HG03520 (cell line): Measurements from ENCODE around the gene C18orf54.
"Not testable (repeated sequence)": the region's sequence is repeated elsewhere in the genome, so short reads cannot be mapped to it uniquely, and the experiment has no call there.

Source experiments
- ATAC-seq: cut with Tn5 transposase; IDR thresholded peaks from one replicate; pipeline ENCODE4 v1.9.1; 2021; ENCODE audit warnings: mild to moderate bottlenecking, moderate library complexity; ENCODE audit not compliant: unreplicated experiment

C18orf54 gene

DNA sequence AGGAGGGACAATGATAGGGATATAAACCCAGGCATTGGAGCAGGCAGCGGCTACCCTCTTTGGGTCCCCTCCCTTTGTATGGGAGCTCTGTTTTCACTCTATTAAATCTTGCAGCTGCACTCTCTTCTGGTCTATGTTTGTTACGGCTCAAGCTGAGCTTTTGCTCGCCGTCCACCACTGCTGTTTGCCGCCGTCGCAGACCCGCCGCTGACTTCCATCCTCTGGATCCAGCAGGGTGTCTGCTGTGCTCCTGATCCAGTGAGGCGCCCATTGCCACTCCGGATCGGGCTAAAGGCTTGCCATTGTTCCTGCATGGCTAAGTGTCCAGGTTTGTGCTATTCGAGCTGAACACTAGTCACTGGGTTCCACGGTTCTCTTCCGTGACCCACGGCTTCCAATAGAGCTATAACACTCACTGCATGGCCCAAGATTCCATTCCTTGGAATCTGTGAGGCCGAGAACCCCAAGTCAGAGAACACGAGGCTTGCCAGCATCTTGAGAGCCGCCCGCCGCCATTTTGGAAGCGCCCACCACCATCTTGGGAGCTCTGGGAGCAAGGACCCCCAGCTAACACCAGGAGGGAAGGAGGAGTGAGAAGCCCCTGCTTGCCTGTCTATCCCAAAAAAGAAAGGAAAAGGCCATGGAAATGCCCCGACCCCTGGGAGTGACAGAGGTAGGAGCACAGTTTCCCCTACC, 29.2 kb downstream of the C18orf54 start:
- ATAC-seq, result not testable (repeated sequence)

DNA sequence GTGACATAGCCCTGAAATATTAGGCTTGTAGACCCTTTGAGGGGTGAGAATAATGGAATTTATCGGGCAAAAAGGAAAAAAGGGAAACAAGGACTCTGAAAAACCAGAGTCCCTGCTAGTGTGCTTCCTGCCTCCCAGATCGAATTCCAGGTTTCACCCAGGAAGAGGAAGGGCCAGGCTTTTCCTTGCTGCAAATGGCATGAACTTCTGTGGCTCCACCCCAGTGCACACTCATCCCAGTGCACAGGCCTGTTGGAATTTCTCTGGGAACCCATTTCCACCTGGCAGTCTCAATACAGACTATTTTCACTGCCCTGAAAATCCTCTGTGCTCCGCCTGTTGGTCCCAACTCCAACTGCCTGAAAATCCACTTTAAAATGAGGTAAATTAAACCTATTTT, 29.9 kb downstream of the C18orf54 start:
- no peak for ATAC-seq

DNA sequence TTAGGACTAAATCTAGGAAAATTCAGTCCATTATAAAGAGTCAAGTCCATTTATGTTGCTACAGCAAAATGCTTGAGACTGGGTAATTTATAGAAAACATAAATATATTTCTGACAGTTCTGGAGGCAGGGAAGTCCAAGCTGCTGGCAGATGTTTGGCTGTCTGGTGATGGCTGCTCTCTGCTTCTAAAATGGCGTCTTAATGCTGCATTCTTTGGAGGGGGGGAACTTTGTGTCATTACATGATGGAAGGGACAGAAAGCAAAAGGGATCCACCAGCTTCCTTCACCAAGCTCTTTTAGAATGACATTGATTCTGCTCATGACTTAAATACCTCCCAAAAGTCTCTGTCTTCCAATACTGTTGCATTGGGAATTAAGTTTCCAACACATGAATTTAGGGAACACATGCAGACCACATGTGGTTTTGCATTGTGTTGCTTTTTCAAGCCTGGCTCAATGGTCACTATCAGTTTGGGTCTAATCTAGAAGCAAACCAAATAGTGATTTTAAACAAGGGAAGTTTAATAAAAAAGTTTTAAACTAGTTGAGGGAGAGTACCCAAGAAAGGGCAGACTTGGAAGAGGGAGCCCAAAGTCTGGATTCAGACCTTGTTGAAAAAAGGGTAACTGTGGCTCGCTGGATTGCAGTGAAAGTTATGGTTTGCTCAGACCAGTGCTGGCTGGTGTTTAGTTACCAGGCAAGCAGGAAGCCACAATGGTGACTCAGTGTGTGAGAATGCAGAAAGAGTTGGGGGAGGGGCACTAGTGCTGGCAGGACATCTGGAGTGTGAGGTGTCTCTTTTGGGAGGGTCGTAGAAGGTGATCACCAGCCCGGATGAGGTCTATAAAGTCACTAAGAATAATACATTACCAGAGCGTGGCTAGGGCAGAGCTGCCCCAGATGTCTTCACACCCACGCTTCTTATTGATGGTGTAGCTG, 30.8 kb downstream of the C18orf54 start:
- ATAC-seq, result peak; percentile 82

DNA sequence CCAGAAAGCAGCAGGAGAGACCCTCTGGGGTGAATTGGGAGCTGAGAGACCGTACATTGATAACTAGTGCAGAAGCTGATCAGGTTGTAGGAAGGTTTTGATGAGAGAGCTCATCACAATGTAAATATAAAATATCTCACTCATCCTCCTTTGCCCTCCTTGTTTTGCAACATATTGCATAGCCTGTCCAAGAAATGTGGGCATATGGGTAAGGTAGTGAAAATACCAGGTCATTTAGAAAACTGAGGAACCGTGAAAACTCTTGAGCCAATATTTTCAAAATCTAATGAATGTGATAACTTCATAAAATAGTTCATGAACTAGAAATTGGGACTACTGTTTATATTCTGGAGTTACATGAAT, 31.4 kb downstream of the C18orf54 start:
- no peak for ATAC-seq

DNA sequence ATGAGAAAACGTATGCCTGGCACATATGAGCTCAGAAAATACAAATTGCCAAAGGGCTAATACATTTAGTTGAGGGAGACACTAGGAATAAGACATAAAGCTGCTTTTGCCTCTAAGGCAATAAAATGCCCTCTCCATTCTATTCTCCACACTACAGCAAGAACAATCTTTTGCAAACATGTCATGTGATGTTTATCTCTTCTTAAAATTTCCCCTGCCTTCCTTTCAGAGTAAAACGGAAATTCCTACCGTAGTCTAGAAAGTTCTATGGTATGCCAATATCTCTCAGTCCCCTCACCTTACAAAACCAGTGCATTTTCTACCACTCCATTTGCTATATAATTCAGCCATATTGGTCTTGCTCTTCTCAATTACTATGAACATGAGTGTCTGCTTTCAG, 33.1 kb downstream of the C18orf54 start:
- no peak for ATAC-seq

DNA sequence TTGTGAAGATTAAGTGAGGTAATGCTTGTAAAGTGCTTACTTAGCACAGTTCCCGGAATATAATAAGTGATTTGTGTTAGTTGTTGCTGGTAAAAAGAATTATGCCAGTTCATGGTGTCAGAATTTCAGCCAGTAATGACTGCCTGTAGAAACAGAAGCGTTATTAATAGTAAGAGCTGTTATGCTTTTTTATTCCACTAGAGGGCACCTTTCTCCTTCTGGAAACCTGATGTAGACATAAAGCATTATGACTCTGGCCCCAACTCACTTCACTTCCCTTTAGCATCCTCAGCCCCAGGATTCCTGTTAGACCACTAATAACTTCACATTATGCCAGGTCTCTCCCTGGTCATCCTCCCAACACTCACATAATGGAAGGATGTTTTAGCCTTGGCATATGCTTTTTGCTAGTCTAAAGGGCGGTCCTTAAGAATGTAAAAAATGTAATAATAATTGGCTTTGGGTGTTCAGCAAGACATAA, 34.9 kb downstream of the C18orf54 start:
- ATAC-seq, result peak; percentile 76

DNA sequence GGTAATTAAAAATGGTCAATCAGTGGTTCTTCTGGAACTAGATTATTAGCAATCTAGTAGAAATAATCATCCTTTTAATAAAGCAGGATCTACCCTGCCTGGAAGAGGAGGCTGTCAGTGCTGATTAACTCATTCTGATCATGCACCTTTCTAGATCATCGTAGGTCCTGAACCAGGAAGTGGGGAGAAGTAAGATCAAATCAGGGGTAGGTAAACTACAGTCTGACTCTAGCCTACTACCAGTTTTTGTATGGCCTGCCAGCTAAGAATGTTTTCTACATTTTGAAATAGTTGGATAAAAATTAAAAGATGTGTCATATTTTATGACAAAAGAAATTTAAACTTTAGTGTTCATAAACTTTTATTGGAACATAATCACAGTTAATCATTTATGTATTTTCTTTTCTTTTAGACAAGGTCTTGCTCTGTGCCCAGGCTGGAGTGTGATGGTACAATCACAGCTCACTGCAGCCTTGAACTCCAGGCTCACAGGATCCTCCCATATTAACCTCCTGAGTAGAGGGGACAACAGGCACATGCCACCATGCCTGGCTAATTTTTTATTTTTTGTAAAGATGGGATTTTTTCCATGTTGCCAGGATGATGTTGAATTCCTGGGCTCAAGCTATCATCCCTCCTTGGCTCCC, 36.1 kb downstream of the C18orf54 start:
- ATAC-seq, result no peak

DNA sequence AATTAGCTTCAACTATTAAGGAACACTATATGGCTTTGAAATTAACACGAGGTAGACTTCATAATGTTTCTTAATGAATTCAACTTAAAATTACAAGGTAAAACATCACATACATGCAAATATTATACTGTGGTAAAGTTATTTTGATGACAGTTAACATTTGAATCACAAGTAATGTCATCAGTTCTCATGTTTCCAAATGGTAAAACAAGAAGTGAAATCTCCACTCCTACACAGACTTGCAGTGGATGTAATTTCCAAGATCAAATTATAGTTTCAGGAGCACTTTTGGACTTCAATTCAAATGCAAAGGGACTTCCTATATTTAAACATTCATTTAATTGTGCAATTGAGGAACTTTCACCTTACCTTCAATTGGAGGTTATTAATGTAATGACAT, 39.1 kb downstream of the C18orf54 start:
- ATAC-seq, result no peak

DNA sequence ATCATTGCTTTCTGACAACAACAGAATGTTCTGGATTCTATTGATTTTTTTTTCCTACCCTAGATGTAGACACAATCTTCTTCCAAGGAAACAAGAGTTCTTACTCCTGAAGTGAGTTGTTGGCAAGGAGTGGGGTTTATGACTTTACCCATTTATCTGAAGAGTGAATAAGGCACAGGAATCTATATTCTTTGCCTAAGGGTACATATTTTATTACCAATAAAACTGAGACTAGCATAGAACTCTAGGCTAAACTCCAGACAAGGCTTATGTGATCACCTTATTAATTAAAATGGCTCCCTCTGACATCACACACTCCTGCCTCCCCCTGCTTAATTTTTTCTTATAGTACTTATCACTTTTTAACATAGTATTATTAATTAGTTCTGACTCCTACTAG, 47.6 kb downstream of the C18orf54 start:
- no peak for ATAC-seq

DNA sequence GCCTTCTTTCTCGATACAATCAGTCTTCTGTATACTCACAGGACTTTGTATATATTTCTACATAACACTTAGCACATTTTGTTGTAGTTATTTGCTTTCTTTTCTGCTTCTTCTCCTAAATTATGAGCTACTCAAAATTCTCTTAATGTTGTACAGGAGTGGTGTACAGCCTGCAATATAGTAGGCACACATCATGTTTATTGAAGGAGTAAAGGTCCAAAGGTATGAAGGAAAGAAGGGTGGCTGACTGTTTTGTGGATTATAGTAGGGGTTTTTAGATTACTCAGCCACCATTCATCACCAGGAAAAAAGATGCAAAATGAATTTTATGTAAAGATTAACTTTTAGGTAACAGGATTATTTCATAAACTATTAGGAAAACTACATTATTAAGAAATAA, 54.1 kb downstream of the C18orf54 start:
- no peak for ATAC-seq

DNA sequence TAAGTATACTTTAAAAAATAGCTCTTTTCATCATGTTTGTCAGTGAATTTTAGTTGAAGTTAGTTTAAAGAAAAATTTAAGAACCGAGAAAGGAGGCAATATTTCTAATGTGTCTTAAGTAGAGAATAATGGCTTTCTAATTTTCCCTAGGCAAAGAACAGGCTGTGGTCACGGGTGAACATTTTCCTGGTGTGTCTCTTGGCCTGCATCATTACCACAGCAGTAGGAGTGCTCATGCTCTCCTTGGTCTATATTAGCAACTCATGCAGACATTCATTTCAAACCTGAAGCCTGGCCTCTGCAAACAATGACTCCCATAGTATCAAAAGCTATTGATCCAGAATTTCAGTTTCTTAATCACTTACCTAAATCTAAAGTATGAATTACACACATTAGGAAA, 57.4 kb downstream of the C18orf54 start:
- no peak for ATAC-seq

DNA sequence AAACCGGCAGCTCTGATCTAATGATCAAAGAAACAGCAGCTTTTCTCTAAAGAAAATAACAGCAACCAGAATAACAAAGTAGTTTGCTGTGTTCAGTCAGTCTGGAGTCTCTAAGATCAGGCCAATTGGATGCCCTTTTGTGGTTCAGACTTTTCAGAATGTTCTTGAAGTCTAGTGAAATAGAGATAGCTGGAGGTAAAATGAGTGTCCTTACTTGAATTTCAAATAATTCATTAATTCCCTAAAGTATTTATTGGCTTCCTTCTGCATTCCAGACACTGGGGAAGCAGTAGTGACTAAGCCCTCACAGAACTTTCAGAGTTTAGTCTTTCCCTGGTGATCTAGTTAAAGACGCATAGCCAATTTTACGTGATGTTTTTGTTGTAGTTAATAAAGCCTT, 58.7 kb downstream of the C18orf54 start:
- no peak for ATAC-seq

DNA sequence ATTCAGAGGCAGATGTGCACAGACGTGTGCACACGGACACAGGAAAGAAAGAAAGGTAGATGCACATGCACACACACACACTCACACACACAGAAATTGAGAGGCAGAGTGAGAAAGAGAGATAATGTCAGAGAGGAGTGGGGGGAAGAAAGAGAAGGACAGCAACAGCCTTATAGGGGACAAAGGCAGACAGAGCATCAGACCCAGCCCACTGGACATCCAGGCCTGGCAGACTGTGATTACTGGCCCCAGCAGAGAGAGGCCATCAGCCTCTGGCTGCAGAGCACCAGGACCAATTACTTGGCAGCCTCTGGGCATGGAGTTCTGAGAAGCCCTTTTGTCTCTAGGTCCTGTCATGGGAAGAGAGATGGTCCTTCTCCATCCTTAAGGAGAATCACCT, 66.1 kb downstream of the C18orf54 start:
- no peak for ATAC-seq

DNA sequence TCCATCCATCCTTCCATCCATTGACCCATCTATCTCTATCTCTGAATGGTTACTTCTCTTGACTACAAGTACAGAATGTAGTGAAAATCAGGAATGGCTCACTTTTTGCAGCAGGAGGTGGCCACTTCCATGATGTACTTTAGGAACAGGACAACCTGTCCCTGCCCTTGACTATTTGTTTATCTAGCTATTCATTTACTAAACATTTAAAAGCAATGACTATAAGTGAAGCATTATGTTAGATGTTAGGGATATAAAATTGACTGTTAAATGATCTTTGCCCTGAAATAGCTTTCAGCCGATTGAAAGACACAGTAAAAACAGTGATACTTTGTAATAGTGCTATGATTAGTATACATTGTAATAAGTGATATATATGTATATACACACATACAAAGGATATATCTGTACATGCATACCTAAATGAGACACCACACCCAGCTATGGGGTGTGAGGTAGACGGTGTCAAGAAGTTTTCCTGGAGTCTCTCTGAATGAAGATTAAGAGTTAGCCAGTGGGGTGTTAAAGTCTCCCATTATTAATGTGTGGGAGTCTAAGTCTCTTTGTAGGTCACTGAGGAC, 68.5 kb downstream of the C18orf54 start:
- no peak for ATAC-seq
